Measurements from ENCODE around the gene GPR137B. TPM values are rescaled to one million over a fixed set of nuclear protein-coding genes. Genes with fewer than 3 reads are reported as not detected.

GPR137B gene
- total RNA-seq, 1 experiment from 2014 or later: 11.4 TPM

DNA sequence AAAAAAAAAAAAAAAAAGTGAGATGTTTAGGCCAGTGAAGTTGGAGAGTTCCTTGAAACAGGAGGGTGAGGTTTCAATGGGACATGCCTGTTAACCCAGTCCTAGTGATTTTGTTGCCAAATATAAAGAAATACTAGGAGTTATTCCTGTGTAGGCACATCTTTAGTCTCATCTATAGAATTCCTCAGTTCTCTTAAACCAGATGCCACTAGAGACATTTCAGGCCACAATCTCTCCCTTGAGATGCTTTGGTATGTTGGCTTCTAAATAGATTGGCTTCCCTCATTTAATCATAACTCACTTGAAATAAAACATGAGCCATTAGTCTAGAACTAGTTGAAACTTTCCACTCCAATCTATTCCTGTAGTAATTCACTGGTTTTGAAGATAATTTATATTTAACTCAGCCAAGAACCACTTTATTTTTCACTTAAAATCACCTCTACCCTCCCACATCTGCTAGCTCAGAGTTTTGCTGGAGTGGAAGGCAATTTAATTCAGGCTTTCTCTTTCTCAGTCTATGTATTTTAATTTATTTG, 29.8 kb downstream of the GPR137B start:
- no peaks in the 10 kb centered on the region for H3K79me2 ChIP-seq (ENCODE audit: insufficient read depth, low read length)
- BruUV-seq (replicated peaks): no TSS peak

More for the DNA sequence above, 29.8 kb downstream of the GPR137B start:
- Histone ChIP-seq H3K9me3 (ENCODE audit: control insufficient read depth in 1 of 2, insufficient read depth in 1 of 2, low read depth in 1 of 2, low read length in 2 of 2) (no peaks in the 10 kb centered on the region), H4K20me1 (ENCODE audit: insufficient read depth) (no peaks in the 10 kb centered on the region), H3K4me2 (ENCODE audit: low read length) (no peak overlapping the region), H3K4me3 (replicated peaks in 1 of 2; ENCODE audit: low read depth in 1 of 2, low read length in 2 of 2) (no peak overlapping the region), H3K27me3 (ENCODE audit: insufficient read depth, low read length) (no peaks in the 10 kb centered on the region), H3K27ac (ENCODE audit: low read depth, low read length) (no peak overlapping the region), H3K9ac (ENCODE audit: low read length) (no peak overlapping the region), H3K9me2 (ENCODE audit: insufficient read depth) (no peaks in the 10 kb centered on the region), H3K4me1 (ENCODE audit: control insufficient read depth in 1 of 2, insufficient read depth in 2 of 2, low read length in 2 of 2) (no peaks in the 10 kb centered on the region), H3K36me3 (ENCODE audit: control insufficient read depth in 1 of 2, insufficient read depth in 2 of 2, low read length in 2 of 2) (no peaks in the 10 kb centered on the region), H2AFZ (ENCODE audit: low read depth, low read length, poor library complexity, severe bottlenecking) (no peak overlapping the region)
- CTCF ChIA-PET: no interaction called here
- TF ChIP-seq JUND (IDR thresholded peaks at IDR 0.05): no peak
- TF ChIP-seq, protein P1, sequence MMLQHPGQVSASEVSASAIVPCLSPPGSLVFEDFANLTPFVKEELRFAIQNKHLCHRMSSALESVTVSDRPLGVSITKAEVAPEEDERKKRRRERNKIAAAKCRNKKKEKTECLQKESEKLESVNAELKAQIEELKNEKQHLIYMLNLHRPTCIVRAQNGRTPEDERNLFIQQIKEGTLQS (IDR thresholded peaks at IDR 0.05): no peak
- no peak for TF ChIP-seq POLR2A (IDR thresholded peaks at IDR 0.05; ENCODE audit: borderline replicate concordance, extremely low read depth, insufficient read depth, insufficient read length)
- TF ChIP-seq EZH2phosphoT487 (IDR thresholded peaks at IDR 0.05; ENCODE audit: borderline replicate concordance): no peak
- TF ChIP-seq ZNF274 (IDR thresholded peaks at IDR 0.05; ENCODE audit: low read depth, low read length): no peak
- TF ChIP-seq ELF1 (IDR thresholded peaks at IDR 0.05; ENCODE audit: borderline replicate concordance, low read depth): no peak
- no peak for TF ChIP-seq ZFX (IDR thresholded peaks at IDR 0.05)
- TF ChIP-seq, protein P2, sequence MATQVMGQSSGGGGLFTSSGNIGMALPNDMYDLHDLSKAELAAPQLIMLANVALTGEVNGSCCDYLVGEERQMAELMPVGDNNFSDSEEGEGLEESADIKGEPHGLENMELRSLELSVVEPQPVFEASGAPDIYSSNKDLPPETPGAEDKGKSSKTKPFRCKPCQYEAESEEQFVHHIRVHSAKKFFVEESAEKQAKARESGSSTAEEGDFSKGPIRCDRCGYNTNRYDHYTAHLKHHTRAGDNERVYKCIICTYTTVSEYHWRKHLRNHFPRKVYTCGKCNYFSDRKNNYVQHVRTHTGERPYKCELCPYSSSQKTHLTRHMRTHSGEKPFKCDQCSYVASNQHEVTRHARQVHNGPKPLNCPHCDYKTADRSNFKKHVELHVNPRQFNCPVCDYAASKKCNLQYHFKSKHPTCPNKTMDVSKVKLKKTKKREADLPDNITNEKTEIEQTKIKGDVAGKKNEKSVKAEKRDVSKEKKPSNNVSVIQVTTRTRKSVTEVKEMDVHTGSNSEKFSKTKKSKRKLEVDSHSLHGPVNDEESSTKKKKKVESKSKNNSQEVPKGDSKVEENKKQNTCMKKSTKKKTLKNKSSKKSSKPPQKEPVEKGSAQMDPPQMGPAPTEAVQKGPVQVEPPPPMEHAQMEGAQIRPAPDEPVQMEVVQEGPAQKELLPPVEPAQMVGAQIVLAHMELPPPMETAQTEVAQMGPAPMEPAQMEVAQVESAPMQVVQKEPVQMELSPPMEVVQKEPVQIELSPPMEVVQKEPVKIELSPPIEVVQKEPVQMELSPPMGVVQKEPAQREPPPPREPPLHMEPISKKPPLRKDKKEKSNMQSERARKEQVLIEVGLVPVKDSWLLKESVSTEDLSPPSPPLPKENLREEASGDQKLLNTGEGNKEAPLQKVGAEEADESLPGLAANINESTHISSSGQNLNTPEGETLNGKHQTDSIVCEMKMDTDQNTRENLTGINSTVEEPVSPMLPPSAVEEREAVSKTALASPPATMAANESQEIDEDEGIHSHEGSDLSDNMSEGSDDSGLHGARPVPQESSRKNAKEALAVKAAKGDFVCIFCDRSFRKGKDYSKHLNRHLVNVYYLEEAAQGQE (IDR thresholded peaks at IDR 0.05; ENCODE audit: low read depth): no peak
- no peak for TF ChIP-seq SIN3A (IDR thresholded peaks at IDR 0.05; ENCODE audit: low read depth)
- TF ChIP-seq FOSL1 (IDR thresholded peaks at IDR 0.05; ENCODE audit: low read depth): no peak
- intact Hi-C loops (cut with micrococcal nuclease): no loop called here
- no peak for ATAC-seq
- DNase-seq (ENCODE audit: low read depth, low spot score): no peak
- RAD21 ChIA-PET (ENCODE audit: low non-redundant PET in 1 of 2, low total read pairs in 2 of 2, uncharacterized antibody in 2 of 2, unreplicated experiment in 2 of 2): interaction anchor here in 1 of 2 experiments (0.8 kb wide), 1 partner anchor 583 kb away, joined by 3 read pairs; no protein-coding TSS in a partner anchor
- POLR2A ChIA-PET: no interaction called here

All from HCT116 (cell line).